GM23338 (cell line): ENCODE data around the gene SCNN1A. TPM values are rescaled to one million over a fixed set of nuclear protein-coding genes. Genes with fewer than 3 reads are reported as not detected.

ENCODE experiments used
- ATAC-seq: fragments of 200-7000 bp; cut with Tn5 transposase; 3 replicates; pipeline ENCODE4 v1.9.1; 2020
- DNase-seq: peaks from one replicate; pipeline ENCODE4 v3.0.0-alpha.2; 2015; ENCODE audit warnings: low spot score
- H2AFZ ChIP-seq: fragments of 200-600 bp; sonication (generic); 2 replicates; pipeline ENCODE4 v1.8.0; 2016; ENCODE audit warnings: antibody characterized with exemption, mild to moderate bottlenecking, moderate library complexity
- H3F3A ChIP-seq: fragments of 200-600 bp; sonication (generic); replicated peaks from 2 replicates; pipeline ENCODE4 v1.8.0; 2017; ENCODE audit warnings: antibody characterized with exemption, mixed run types, low read depth
- H3K27ac ChIP-seq: fragments of 200-600 bp; sonication (generic); 2 replicates; pipeline ENCODE4 v1.6.1; 2016; ENCODE audit warnings: low read depth
- H3K27me3 ChIP-seq: fragments of 200-600 bp; sonication (generic); 2 replicates; pipeline ENCODE4 v1.8.0; 2016; ENCODE audit warnings: mild to moderate bottlenecking, mixed run types, moderate library complexity; ENCODE audit not compliant: insufficient read depth
- H3K36me3 ChIP-seq: fragments of 200-600 bp; sonication (generic); 2 replicates; pipeline ENCODE4 v1.8.0; 2016; ENCODE audit warnings: mild to moderate bottlenecking; ENCODE audit not compliant: insufficient read depth
- H3K4me1 ChIP-seq: fragments of 200-600 bp; sonication (generic); 2 replicates; pipeline ENCODE4 v1.8.0; 2016; ENCODE audit warnings: mild to moderate bottlenecking, moderate library complexity; ENCODE audit not compliant: insufficient read depth
- H3K4me2 ChIP-seq: fragments of 200-600 bp; sonication (generic); 2 replicates; pipeline ENCODE4 v1.7.1; 2017; ENCODE audit warnings: mixed run types
- H3K4me3 ChIP-seq: fragments of 200-600 bp; sonication (generic); 2 replicates; pipeline ENCODE4 v1.6.1; 2016; ENCODE audit warnings: mixed run types
- H3K79me2 ChIP-seq: fragments of 200-600 bp; sonication (generic); replicated peaks from 2 replicates; pipeline ENCODE4 v1.8.0; 2017; ENCODE audit warnings: mild to moderate bottlenecking; ENCODE audit not compliant: insufficient read depth
- H3K9me2 ChIP-seq: fragments of 200-600 bp; sonication (generic); 2 replicates; pipeline ENCODE4 v1.8.0; 2017; ENCODE audit not compliant: insufficient read depth
- H4K20me1 ChIP-seq: fragments of 200-600 bp; sonication (generic); replicated peaks from 2 replicates; pipeline ENCODE4 v1.8.0; 2017; ENCODE audit warnings: mild to moderate bottlenecking; ENCODE audit not compliant: insufficient read depth
- H3K27ac Mint-ChIP-seq: 2 replicates; pipeline ENCODE4 v1.8.0; 2020; ENCODE audit warnings: inconsistent platforms, mild to moderate bottlenecking, moderate library complexity, mixed read lengths
- H3K27me3 Mint-ChIP-seq: 3 replicates; pipeline ENCODE4 v1.8.0; 2022; ENCODE audit warnings: low read depth, mild to moderate bottlenecking, moderate library complexity, mixed read lengths, inconsistent platforms; ENCODE audit not compliant: insufficient read depth, poor library complexity
- H3K36me3 Mint-ChIP-seq: 3 replicates; pipeline ENCODE4 v1.8.0; 2021; ENCODE audit warnings: low read depth, mild to moderate bottlenecking, inconsistent platforms, moderate library complexity, mixed read lengths
- H3K4me1 Mint-ChIP-seq: 3 replicates; pipeline ENCODE4 v1.8.0; 2020; ENCODE audit warnings: mild to moderate bottlenecking, inconsistent platforms, mixed read lengths
- H3K4me3 Mint-ChIP-seq: 3 replicates; pipeline ENCODE4 v1.8.0; 2021; ENCODE audit warnings: moderate library complexity, mild to moderate bottlenecking, inconsistent platforms, mixed read lengths
- H3K9me3 Mint-ChIP-seq: 3 replicates; pipeline ENCODE4 v1.8.0; 2020; ENCODE audit warnings: moderate library complexity, mild to moderate bottlenecking, inconsistent platforms, mixed read lengths
- CREB1 ChIP-seq: fragments of 250-450 bp; sonication (Bioruptor Pico); IDR thresholded peaks from 2 replicates; pipeline ENCODE4 v1.5.0; 2020; ENCODE audit warnings: low read depth, mild to moderate bottlenecking, moderate library complexity
- NANOG ChIP-seq: IDR thresholded peaks from 2 replicates; pipeline ENCODE4 v1.6.1; 2016; ENCODE audit warnings: antibody characterized with exemption, borderline replicate concordance
- POLR2AphosphoS5 ChIP-seq: IDR thresholded peaks from 2 replicates; pipeline ENCODE4 v1.6.1; 2016; ENCODE audit warnings: antibody characterized with exemption, low read depth
- ZNF114 ChIP-seq: fragments of 250-450 bp; sonication (Bioruptor Pico); IDR thresholded peaks from 2 replicates; pipeline ENCODE4 v1.5.0; 2020; ENCODE audit warnings: mild to moderate bottlenecking, moderate library complexity
- ZNF331 ChIP-seq: fragments of 250-450 bp; sonication (Bioruptor Pico); IDR thresholded peaks from 2 replicates; pipeline ENCODE4 v1.5.0; 2020; ENCODE audit warnings: low read depth, mild to moderate bottlenecking, moderate library complexity
- ZNF462 ChIP-seq: fragments of 250-450 bp; sonication (Bioruptor Pico); IDR thresholded peaks from 2 replicates; pipeline ENCODE4 v1.5.0; 2020; ENCODE audit warnings: mild to moderate bottlenecking, moderate library complexity
- polyA plus RNA-seq: library from polyadenylated mRNA; unstranded; fragments of >200 nt; fragmentation: Nextera tagmentation; extraction: Ambion mirVana; gene quantifications from 2 replicates; pipeline ENCODE4 v1.2.1, GENCODE V29; 2016
- total RNA-seq: library from RNA; depleted of rRNA; stranded (reverse); fragments of >200 nt; shearing (Covaris generic); gene quantifications from 2 replicates; pipeline ENCODE4 v1.2.3, GENCODE V29; 2014

Gene SCNN1A
- total and polyA plus RNA-seq, 2 experiments from 2014 or later = 37.1 to 125 TPM

DNA sequence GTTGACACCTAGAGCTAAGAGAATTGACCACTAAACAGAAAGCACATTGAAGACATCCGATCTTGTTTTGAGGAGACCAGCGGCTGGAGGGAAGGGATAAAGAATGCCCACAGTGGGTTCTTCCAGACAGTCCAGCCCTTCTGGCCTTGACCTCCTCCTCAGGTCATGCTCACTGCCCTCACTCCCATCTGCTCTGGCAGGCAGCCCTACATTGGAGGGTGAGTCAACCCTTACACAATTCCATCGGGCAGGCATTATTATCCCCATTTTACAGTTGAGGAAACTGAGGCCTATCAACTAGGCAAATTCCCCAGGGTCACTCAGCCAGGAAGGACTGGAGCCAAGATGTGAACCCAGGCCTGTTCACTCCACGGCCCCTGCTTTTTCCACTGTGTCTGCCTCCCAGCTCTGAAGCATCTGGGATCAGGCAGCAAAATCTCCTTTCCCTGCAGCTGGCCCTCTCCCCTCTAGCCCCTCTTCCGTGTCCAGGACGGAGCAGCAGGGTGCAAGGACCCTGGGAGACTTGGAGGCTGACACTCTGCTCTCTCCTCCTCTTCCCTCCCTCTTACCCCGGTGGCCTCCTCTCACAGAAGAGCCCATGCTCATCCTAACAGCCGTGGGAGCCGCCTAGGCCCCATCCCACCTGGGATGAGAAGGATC, 5.3 kb downstream of the SCNN1A start (continued):
- TF ChIP-seq ZNF462 (CRISPR knock-in tag) (no peak), POLR2AphosphoS5 (no peak)

- H3K27ac Mint-ChIP-seq = peak overlapping the region; percentile 65
- Histone ChIP-seq H3K9me2 (no peaks in the 10 kb centered on the region), H3F3A (peaks cover 29% of the 10 kb centered on the region; the same call in 1 of the 2 replicates), H3K79me2 (peaks cover 95% of the 10 kb centered on the region), H3K4me3 (no peak overlapping the region), H3K4me1 (peaks cover 44% of the 10 kb centered on the region), H2AFZ (no peak overlapping the region), H3K27me3 (no peaks in the 10 kb centered on the region), H4K20me1 (peaks cover 24% of the 10 kb centered on the region), H3K4me2 (no peak overlapping the region), H3K36me3 (no peaks in the 10 kb centered on the region), H3K27ac (no peak overlapping the region)
- peaks cover 59% of the 10 kb centered on the region for H3K36me3 Mint-ChIP-seq
- ATAC-seq = no peak
- DNase-seq = no peak
- H3K27me3 Mint-ChIP-seq = peaks cover 12% of the 10 kb centered on the region
- H3K4me3 Mint-ChIP-seq = no peak overlapping the region
- no peaks in the 10 kb centered on the region for H3K9me3 Mint-ChIP-seq
- peaks cover 67% of the 10 kb centered on the region for H3K4me1 Mint-ChIP-seq
- TF ChIP-seq POLR2AphosphoS5 (no peak), ZNF331 (CRISPR knock-in tag) (no peak), CREB1 (CRISPR knock-in tag) (no peak), NANOG (no peak), ZNF462 (CRISPR knock-in tag) (no peak), ZNF114 (CRISPR knock-in tag) (no peak)
Observed at GRCh38 chr12:6368906-6369525, 6.3 kb downstream of the SCNN1A start.
